Left ventricle myocardium inferior (tissue), 1 donor: ENCODE results near the gene GZMH. TPM values are rescaled to one million over a fixed set of nuclear protein-coding genes. Genes with fewer than 3 reads are reported as not detected.

Experiments
- DNase-seq: peaks from one replicate; pipeline ENCODE4 v3.0.0-alpha.2; 2020
- H3K27ac ChIP-seq: fragments of 200-600 bp; replicated peaks from 2 replicates; pipeline ENCODE4 v1.8.0; 2021
- H3K27me3 ChIP-seq: fragments of 200-600 bp; 2 replicates; pipeline ENCODE4 v1.8.0; 2021; ENCODE audit warnings: low read depth
- H3K36me3 ChIP-seq: fragments of 200-600 bp; 2 replicates; pipeline ENCODE4 v1.8.0; 2021
- H3K4me1 ChIP-seq: fragments of 200-600 bp; 2 replicates; pipeline ENCODE4 v1.8.0; 2021
- H3K4me3 ChIP-seq: fragments of 200-600 bp; 2 replicates; pipeline ENCODE4 v1.8.0; 2021; ENCODE audit warnings: mild to moderate bottlenecking, moderate library complexity
- H3K9me3 ChIP-seq: fragments of 200-600 bp; replicated peaks from 2 replicates; pipeline ENCODE4 v1.8.0; 2021
- CTCF ChIP-seq: fragments of 200-600 bp; IDR thresholded peaks from 2 replicates; pipeline ENCODE4 v1.8.0; 2021; ENCODE audit warnings: antibody characterized with exemption, mild to moderate bottlenecking, borderline replicate concordance
- intact Hi-C: fragments of 100-400 bp; cut with micrococcal nuclease; formaldehyde crosslinking; loops from one replicate; pipeline ENCODE4 v1.11.0; 2022
- total RNA-seq: library from RNA; stranded (reverse); fragmentation: NEBNext Ultra II Directional; extraction: Animal tissue kit (Norgen Biotek cat#: 25700); gene quantifications from one replicate; pipeline ENCODE4 v1.2.1, GENCODE V29; 2021
- donor health status: DM: no; HTN: yes; CAD: no; lungs with severe emphysema.

The GZMH gene
- total RNA-seq, 1 donor from 2014 or later, result not detected

- no peaks in the 10 kb centered on the region for H3K9me3 ChIP-seq
- DNase-seq, result no peak
- H3K4me1 ChIP-seq, result no peaks in the 10 kb centered on the region
- no peaks in the 10 kb centered on the region for H3K36me3 ChIP-seq
- no peak overlapping the region for H3K4me3 ChIP-seq
- intact Hi-C loops, result no loop called here
- peaks cover 7% of the 10 kb centered on the region for H3K27me3 ChIP-seq
- H3K27ac ChIP-seq, result no peak overlapping the region
- no peak for TF ChIP-seq CTCF
Observed at GRCh38 chr14:24629521-24629920, 20.0 kb upstream of the GZMH start.

DNA sequence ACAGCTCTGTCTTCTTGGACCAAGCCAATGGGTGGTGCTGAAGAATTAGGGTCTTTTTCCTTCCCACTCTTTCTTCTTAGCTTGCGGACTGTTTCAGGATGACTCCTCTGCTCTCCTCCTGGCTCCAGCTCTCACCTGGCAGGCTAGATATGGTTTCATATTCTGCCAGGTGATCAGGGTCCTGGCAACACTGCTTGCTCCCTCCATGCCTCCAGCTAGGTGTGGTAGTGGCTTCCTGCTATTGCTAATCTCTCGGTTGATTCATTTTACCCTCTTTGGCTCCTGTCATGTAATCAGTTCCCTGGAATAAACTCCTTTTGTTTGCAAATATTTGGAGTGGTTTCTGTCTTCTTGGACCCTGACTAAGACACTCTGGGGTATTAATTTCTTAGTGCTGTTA lies 4.3 kb upstream of the GZMH start:
- no peaks in the 10 kb centered on the region for H3K36me3 ChIP-seq
- TF ChIP-seq CTCF, result no peak
- no peak overlapping the region for H3K4me3 ChIP-seq
- DNase-seq, result no peak
- intact Hi-C loops, result no loop called here
- no peak overlapping the region for H3K27ac ChIP-seq
- H3K4me1 ChIP-seq, result no peaks in the 10 kb centered on the region
- H3K9me3 ChIP-seq, result peaks cover 14% of the 10 kb centered on the region
- H3K27me3 ChIP-seq, result peaks cover 21% of the 10 kb centered on the region

DNA sequence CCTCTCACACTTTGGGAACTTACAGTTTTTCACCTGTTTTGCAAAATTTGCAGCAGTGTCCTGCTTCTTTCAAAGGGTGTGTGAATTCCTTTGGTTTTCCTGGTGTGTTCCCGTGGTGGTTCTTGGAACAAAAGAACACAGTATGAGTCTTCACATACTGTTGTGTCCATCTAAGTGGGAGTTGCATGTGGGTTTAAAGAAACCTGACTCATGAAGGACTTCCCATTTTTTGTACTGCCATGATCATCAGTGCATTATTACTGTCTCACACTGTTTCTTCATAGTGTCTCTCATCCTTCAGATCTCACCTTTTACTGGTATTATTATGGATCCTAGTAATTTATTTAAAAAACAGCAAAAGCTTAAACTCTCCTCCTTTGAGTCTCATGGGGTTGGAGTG lies 3.8 kb upstream of the GZMH start:
- H3K4me3 ChIP-seq, result no peak overlapping the region
- TF ChIP-seq CTCF, result no peak
- intact Hi-C loops, result no loop called here
- DNase-seq, result no peak
- H3K4me1 ChIP-seq, result no peaks in the 10 kb centered on the region
- H3K27me3 ChIP-seq, result peaks cover 21% of the 10 kb centered on the region
- peaks cover 9% of the 10 kb centered on the region for H3K9me3 ChIP-seq
- H3K27ac ChIP-seq, result no peak overlapping the region
- no peaks in the 10 kb centered on the region for H3K36me3 ChIP-seq

GRCh38 chr14:24612196-24612595 lies 2.7 kb upstream of the GZMH start:
- TF ChIP-seq CTCF, result no peak
- H3K9me3 ChIP-seq, result peaks cover 6% of the 10 kb centered on the region
- H3K4me3 ChIP-seq, result no peak overlapping the region
- peaks cover 21% of the 10 kb centered on the region for H3K27me3 ChIP-seq
- intact Hi-C loops, result no loop called here
- no peak for DNase-seq
- no peaks in the 10 kb centered on the region for H3K4me1 ChIP-seq
- H3K36me3 ChIP-seq, result no peaks in the 10 kb centered on the region
- no peak overlapping the region for H3K27ac ChIP-seq

- TF ChIP-seq CTCF, result no peak
- Histone ChIP-seq H3K36me3 (no peaks in the 10 kb centered on the region), H3K4me3 (no peak overlapping the region), H3K27ac (no peak overlapping the region), H3K4me1 (no peaks in the 10 kb centered on the region), H3K27me3 (peaks cover 15% of the 10 kb centered on the region), H3K9me3 (peaks cover 6% of the 10 kb centered on the region)
- DNase-seq, result no peak
- intact Hi-C loops, result no loop called here
Observed at GRCh38 chr14:24607635-24608514, 1.6 kb downstream of the GZMH start.
